Measurements from ENCODE around the gene DPP8. TPM values are rescaled to one million over a fixed set of nuclear protein-coding genes. Genes with fewer than 3 reads are reported as not detected.

The DPP8 gene
- total RNA-seq, 1 donor from 2014 or later = 32.8 TPM

- Histone ChIP-seq H3K4me1 (peaks cover 31% of the 10 kb centered on the region), H3K36me3 (peaks cover 76% of the 10 kb centered on the region), H3K4me3 (no peak overlapping the region), H3K9me3 (no peaks in the 10 kb centered on the region), H3K27ac (no peak overlapping the region), H3K27me3 (ENCODE audit: low read depth) (no peaks in the 10 kb centered on the region)
- TF ChIP-seq CTCF (IDR thresholded peaks at IDR 0.05) = no peak
- intact Hi-C loops (cut with DNase I) = no loop called here
- ATAC-seq (no peak), DNase-seq (no peak)
Measured at GRCh38 chr15:65509321-65509720, 8.2 kb downstream of the DPP8 start.

DNA sequence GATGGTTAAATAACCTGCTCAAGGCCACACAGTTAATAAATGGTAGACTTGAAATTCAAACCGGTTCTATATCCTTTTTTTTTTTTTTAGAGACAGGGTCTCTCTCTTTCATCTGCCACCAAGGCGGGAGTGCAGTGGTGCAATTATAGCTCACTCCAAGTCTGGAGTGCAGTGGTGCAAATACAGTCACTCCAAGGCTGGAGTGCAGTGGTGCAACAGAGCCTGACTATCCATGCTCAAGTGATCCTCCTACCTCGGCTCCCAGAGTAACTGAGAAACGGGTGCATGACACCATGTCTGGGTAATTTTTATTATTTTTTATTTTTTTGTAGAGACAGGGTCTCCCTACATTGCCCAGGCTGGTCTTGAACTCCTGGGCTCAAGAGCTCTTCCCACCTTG, 23.4 kb downstream of the DPP8 start:
- intact Hi-C loops (cut with DNase I) = no loop called here
- Histone ChIP-seq H3K4me3 (no peak overlapping the region), H3K27me3 (ENCODE audit: low read depth) (no peaks in the 10 kb centered on the region), H3K36me3 (peaks cover 85% of the 10 kb centered on the region), H3K9me3 (no peaks in the 10 kb centered on the region), H3K27ac (no peak overlapping the region), H3K4me1 (no peaks in the 10 kb centered on the region)
- DNase-seq = no peak
- TF ChIP-seq CTCF (IDR thresholded peaks at IDR 0.05) = no peak
- ATAC-seq = no peak

DNA sequence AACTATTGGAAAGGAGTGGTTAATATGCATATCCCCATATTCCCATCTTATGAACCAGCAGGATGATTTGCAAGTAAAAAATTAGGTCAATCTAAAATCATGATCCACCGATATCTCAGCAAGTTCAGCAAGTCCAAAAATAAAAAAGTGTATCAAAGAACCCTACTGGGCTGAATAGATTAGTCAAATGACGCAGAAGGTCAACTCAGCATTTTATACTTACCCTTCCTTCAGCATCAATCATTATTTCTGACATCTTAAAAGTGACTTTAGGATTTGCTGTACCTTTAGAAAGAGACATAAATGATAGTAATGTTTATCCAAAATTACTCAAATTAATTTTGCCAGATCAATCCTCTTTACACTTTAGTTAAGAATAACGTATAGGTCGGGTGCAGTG, 32.6 kb downstream of the DPP8 start:
- H3K4me3 ChIP-seq = no peak overlapping the region
- H3K27ac ChIP-seq = no peak overlapping the region
- ATAC-seq (no peak), DNase-seq (no peak)
- no peaks in the 10 kb centered on the region for H3K27me3 ChIP-seq (ENCODE audit: low read depth)
- H3K9me3 ChIP-seq = no peaks in the 10 kb centered on the region
- no peaks in the 10 kb centered on the region for H3K4me1 ChIP-seq
- no peak for TF ChIP-seq CTCF (IDR thresholded peaks at IDR 0.05)
- intact Hi-C loops (cut with DNase I) = no loop called here
- peaks cover 96% of the 10 kb centered on the region for H3K36me3 ChIP-seq

DNA sequence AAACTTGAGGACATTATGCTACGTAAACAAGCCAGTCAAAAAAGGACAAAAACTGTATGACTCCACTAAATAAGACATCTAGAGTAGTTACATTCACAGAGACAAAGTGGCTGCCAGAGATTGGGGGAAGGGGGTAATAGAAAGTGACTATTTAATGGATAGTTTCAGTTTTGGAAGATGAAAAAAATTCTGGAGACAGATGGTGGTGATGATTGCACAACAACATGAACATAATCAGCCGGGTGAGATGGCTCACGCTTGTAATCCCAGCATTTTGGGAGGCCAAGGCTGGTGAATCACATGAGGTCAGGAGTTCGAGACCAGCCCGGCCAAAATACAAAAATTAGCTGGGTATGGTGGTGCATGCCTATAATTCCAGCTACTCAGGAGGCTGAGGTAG, 40.6 kb downstream of the DPP8 start:
- no peak for DNase-seq
- TF ChIP-seq CTCF (IDR thresholded peaks at IDR 0.05) = no peak

GRCh38 chr15:65470866-65471265, 46.6 kb downstream of the DPP8 start:
- Histone ChIP-seq H3K36me3 (peaks cover 97% of the 10 kb centered on the region), H3K27me3 (ENCODE audit: low read depth) (no peaks in the 10 kb centered on the region), H3K27ac (no peak overlapping the region), H3K9me3 (no peaks in the 10 kb centered on the region), H3K4me3 (no peak overlapping the region), H3K4me1 (no peaks in the 10 kb centered on the region)
- intact Hi-C loops (cut with DNase I) = no loop called here
- TF ChIP-seq CTCF (IDR thresholded peaks at IDR 0.05) = no peak
- DNase-seq (no peak), ATAC-seq (no peak)

More for the DNA sequence above, 40.6 kb downstream of the DPP8 start:
- Histone ChIP-seq H3K4me3 (no peak overlapping the region), H3K4me1 (no peaks in the 10 kb centered on the region), H3K36me3 (peaks cover 100% of the 10 kb centered on the region), H3K27me3 (ENCODE audit: low read depth) (no peaks in the 10 kb centered on the region), H3K9me3 (no peaks in the 10 kb centered on the region), H3K27ac (no peak overlapping the region)
- intact Hi-C loops (cut with DNase I) = no loop called here
- ATAC-seq = no peak
